ENCODE results near the gene ARPC2.

The ARPC2 gene

DNA sequence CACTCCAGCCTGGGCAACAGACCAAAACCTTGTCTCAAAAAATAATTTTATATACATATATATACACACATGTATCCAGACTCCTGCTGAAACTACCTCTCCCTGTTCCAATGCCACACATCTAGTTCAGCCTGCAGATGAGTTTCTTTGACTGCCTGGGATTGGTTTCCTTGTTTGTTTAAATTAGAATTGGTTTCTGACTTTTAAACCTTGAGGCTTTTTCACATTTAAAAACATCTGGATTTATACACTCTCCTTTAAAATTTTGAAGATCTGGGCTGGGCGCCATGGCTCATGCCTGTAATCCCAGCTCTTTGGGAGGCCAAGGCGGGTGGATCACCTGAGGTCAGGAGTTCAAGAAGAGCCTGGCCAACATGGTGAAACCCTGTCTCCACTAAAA, 28.5 kb upstream of the ARPC2 start:
- TF ChIP-seq, protein P1, sequence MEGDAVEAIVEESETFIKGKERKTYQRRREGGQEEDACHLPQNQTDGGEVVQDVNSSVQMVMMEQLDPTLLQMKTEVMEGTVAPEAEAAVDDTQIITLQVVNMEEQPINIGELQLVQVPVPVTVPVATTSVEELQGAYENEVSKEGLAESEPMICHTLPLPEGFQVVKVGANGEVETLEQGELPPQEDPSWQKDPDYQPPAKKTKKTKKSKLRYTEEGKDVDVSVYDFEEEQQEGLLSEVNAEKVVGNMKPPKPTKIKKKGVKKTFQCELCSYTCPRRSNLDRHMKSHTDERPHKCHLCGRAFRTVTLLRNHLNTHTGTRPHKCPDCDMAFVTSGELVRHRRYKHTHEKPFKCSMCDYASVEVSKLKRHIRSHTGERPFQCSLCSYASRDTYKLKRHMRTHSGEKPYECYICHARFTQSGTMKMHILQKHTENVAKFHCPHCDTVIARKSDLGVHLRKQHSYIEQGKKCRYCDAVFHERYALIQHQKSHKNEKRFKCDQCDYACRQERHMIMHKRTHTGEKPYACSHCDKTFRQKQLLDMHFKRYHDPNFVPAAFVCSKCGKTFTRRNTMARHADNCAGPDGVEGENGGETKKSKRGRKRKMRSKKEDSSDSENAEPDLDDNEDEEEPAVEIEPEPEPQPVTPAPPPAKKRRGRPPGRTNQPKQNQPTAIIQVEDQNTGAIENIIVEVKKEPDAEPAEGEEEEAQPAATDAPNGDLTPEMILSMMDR (IDR thresholded peaks at IDR 0.05; ENCODE audit: control extremely low read depth, extremely low read depth, low read depth, missing control alignments), result no peak
- DNase-seq (ENCODE audit: extremely low spot score), result no peak
- ChIA-PET CTCF (interaction anchor here (0.9 kb wide), 1 partner anchor 69 kb away, joined by 3 read pairs; no protein-coding TSS in a partner anchor), POLR2A (interaction anchor here (0.8 kb wide), 1 partner anchor 93 kb away, joined by 3 read pairs; no protein-coding TSS in a partner anchor)

DNA sequence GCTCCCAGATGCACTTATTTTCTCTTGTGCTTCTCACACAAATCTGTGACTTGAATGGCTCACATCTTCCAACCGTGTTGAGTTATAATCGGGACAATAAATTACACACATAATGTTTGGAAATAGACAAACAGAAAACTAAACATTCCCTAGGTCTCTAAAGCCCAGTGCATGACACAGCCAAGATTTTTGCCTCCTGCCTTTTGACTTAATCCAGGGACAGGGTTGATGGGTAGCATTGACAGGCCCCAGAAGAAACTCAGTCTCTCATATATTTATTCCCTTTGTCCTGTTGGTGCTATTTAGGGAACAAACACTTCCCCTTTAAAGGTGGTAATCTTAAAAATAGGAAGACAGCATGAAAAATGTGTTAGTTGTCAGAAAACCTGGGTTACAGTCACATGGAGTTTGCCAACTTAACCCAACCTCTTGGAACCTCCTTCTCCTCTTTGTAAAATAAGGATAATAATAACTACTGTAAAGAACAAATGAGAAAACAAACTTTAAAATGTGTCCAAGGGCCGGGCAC, 24.0 kb upstream of the ARPC2 start:
- ChIA-PET CTCF (interaction anchor here (2.2 kb wide), 1 partner anchor 36 kb away, joined by 5 read pairs; no protein-coding TSS in a partner anchor), POLR2A (no interaction called here)
- TF ChIP-seq, protein P1 (IDR thresholded peaks at IDR 0.05; ENCODE audit: control extremely low read depth, extremely low read depth, low read depth, missing control alignments), result no peak
- DNase-seq (ENCODE audit: extremely low spot score), result no peak

GRCh38 chr2:218193701-218194100, 23.3 kb upstream of the ARPC2 start:
- ChIA-PET POLR2A (no interaction called here), CTCF (no interaction called here)
- DNase-seq (ENCODE audit: extremely low spot score), result no peak
- TF ChIP-seq, protein P1 (IDR thresholded peaks at IDR 0.05; ENCODE audit: control extremely low read depth, extremely low read depth, low read depth, missing control alignments), result no peak

- TF ChIP-seq, protein P1 (IDR thresholded peaks at IDR 0.05; ENCODE audit: control extremely low read depth, extremely low read depth, low read depth, missing control alignments), result no peak
- ChIA-PET POLR2A (no interaction called here), CTCF (no interaction called here)
- DNase-seq (ENCODE audit: extremely low spot score), result no peak
These were observed 22.1 kb upstream of the ARPC2 start for GRCh38 chr2:218194880-218195279.

DNA sequence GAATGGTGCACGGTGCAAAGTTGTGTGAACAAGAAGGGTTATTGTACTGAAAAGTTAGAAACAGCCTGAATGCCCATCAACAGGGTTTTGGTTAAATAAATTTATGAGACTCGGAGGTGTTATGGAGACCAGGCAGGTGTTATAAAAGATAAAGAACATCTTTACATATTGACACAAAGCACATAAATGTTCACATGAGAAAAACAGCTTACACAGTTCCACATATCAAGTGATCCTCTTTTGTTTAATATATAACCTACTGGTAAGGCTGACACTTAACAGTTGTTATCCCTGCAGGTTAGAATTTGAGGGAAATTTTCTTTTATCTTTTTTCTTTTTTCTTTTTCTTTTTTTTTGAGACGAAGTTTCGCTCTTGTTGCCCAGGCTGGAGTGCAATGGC, 20.0 kb upstream of the ARPC2 start:
- CTCF ChIA-PET, result no interaction called here
- POLR2A ChIA-PET, result no interaction called here
- TF ChIP-seq, protein P1 (IDR thresholded peaks at IDR 0.05; ENCODE audit: control extremely low read depth, extremely low read depth, low read depth, missing control alignments), result no peak
- DNase-seq (ENCODE audit: extremely low spot score), result no peak

DNA sequence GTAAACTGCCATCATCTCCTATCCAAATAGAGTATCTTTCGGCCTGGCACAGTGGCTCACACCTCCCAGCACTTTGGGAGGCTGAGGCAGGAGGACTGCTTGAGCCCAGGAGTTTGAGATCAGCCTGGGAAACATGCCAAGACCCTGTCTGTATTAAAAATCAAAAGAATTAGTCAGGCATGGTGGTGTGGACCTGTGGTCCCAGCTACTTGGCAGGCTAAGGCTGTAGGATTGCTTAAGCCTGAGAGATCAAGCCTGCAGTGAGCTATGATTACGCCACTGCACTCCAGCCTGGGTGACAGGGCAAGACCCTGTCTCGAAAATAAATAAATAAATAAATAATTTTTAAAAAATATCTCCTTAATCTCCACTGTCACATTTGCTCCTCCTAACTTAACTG, 14.7 kb upstream of the ARPC2 start:
- CTCF ChIA-PET, result interaction anchor here (2.2 kb wide), 1 partner anchor 15 kb away, joined by 4 read pairs; no protein-coding TSS in a partner anchor
- DNase-seq (ENCODE audit: extremely low spot score), result no peak
- POLR2A ChIA-PET, result no interaction called here
- TF ChIP-seq, protein P1 (IDR thresholded peaks at IDR 0.05; ENCODE audit: control extremely low read depth, extremely low read depth, low read depth, missing control alignments), result no peak

All from GM10248 (cell line).